Measurements from ENCODE around the gene G0S2.

Gene G0S2

DNA sequence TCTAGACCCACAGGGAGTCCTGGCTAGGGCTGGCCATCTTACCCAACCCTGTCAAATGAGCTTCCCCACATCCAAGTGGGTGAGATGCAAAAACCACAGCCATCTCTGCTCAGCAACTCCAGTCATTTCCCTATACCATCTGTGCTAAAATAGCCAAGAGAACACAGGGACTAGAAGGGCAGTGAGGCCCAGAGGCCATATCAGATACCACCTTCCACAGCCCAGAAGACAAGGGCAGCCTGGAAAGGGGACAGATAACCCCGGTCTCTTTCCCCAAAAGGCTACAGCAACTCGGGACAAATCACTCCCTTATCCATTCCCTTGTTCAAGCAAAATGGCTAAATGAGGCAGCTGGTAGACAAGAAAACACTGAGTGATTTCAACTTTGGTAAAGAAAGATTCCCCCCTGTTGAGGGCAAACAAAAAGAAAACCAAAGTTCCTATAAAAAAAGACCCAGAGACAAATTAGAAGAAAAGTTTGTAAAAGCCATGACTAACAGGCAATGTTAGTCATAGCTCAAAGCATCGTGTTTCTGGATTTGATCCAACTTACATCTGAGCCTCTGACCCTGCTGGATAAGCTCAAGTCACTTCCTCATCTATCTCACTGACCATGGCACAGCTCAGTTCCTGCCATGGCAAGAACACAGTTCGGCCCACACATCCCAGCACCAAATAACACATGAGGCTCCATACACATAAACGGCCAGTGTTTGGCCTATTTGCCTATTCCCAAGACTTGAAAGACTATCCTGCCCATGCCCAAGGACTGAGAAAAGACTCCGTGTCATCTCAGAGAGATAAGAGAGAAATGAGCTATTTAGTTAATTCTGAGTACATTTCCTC is 26.1 kb upstream of the G0S2 start:
- DNase-seq = no peak

DNA sequence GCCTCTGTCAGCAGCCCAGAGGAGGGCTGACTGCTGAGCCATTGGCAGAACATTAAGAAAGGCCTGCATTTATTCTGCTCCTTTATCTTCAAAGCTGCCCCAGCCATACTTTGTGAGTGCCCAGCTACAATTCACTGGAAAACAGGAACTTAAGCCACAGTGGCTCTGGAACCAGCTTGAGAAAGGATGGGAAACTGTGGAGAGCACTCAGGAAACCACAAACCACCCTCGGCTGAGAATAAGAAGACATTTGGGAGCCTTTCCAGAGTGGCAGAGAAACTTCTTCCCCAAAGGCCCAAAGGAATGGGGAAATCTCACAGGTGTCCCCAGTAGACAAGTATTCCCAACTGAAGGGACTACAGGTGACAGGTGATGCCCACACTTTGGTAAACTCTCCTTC is 24.8 kb upstream of the G0S2 start:
- no peak for DNase-seq

DNA sequence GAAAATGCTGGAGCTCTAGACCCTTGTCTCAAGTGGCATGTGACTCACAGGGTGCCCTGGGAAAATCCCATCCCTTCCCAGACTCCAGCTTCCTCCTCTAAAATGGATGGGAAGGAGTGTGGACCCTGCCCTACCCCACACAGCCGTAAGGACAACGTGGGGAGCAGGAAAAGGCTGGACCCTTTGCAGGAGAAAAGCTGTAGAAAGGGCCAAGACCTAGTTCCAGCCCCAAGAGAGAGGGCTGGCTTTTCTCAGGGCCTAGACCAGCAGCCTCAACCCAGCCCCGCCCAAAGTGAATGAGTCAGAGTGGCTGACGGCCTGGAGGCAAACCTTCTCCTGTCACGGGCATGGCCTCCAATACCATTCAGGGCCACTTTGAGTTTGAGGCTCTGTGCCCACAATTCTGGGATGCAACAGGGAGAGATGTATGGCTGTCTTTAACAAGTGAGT is 24.0 kb upstream of the G0S2 start:
- DNase-seq = no peak

GRCh38 chr1:209652121-209652735 is 23.0 kb upstream of the G0S2 start, which contains the start of gene LAMB3:
TSS of gene LAMB3 (minus strand) at chr1:209652425. CDS start at chr1:209650944, 1,481 bp downstream.
- no peak for DNase-seq

DNA sequence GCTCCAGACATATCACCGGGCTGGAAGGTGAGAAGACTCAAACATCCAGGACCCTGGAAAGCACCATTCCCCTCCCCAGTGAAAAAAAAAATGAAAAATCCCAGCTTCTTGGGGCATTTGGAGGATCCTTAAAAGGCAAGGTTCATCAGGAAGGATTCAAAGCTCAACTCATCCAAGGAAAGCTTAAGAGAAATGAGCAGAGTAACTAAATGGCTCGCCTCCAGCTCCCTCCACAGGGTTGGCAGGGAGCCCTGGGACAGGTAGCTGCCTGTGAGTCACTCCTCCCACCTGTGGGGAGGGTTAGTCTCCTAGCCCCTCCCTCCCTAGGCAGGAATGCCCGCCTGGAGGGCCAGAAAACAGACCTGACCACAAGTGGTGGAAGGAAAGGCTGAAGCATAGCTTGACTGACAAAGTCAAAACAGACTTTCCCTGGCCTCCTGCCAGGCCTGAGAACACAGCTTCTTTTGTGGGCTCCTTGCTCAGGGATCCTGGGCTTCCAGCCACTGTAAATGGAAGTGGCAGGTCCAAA is 22.3 kb upstream of the G0S2 start:
- DNase-seq = peak; percentile 71

- DNase-seq = no peak
Observed at GRCh38 chr1:209653915-209654351, 21.3 kb upstream of the G0S2 start.

- DNase-seq = no peak
Observed at GRCh38 chr1:209655411-209656231, 19.6 kb upstream of the G0S2 start.

DNA sequence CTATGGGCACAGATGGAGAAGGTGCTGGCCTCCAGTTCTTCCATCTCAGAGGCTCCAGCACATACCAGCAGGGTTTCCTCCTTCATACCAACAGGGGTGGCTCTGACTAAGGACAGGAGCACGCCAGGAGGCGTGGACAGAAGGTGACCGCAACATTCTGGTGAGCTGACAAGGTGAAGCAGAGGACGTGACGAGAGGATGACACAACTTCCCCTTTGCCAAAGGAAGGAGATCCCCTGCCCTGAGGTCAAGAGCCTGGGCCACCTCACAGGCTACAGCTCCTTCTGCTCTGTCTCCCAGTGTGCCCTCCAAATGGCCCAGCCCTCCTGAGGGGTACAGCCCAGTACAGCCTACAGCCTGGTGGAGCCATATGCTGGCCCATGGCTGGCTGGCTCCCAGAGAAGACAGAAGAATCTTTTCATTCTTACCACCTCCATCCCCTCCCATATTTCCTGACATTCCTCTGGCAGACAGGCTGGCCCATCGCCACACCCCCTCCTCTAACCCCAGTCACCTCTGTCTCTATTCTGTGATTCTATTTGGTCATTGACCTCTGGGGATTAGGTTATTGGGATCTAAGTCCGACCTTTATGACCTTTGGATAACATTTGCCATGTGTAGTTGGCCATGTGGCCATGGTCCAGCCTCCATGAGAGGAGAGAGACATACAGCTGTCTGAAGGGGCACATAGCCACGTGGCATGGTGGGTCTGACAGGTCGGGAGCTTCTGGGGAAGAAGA is 17.9 kb upstream of the G0S2 start:
- DNase-seq = no peak

DNA sequence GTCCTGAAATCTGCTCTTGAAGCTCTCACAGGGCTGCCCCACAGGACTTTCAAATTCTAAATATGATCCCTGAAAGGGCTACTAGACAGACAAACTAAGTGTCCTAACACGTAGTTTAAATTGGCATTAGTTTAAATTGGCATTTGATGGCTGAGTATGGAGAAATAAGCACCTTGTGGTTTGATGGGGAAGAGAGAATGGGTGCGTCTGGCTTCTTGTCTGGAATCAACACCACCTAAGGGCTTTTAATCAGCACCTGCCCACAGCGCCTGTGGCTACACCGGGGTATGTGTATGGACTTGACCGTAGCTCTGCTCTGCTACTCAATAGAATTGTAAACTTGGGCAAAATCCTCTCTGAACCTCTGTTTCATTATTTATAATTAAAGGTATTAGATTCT is 17.3 kb upstream of the G0S2 start:
- no peak for DNase-seq

DNA sequence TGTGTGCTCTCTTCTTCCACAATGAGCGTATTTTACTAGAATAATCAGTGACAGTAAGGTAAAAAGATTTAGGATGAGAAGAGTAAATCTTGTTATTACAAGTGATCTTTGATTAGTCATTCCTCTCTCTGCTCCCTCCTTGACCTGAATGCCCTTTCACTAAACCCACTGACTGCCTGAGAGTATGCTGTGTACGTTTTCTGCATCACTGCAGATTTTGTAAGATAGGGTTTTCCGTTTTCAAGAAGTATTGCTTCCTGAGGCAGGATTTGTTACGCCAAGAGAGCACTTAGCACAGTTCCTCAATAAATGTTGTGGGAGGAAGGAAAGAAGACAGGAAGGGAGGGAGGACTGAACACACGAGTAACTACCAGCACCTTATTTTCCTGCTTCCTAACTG is 15.3 kb upstream of the G0S2 start:
- DNase-seq = no peak

GRCh38 chr1:209661071-209661470 is 14.1 kb upstream of the G0S2 start:
- DNase-seq = no peak

DNA sequence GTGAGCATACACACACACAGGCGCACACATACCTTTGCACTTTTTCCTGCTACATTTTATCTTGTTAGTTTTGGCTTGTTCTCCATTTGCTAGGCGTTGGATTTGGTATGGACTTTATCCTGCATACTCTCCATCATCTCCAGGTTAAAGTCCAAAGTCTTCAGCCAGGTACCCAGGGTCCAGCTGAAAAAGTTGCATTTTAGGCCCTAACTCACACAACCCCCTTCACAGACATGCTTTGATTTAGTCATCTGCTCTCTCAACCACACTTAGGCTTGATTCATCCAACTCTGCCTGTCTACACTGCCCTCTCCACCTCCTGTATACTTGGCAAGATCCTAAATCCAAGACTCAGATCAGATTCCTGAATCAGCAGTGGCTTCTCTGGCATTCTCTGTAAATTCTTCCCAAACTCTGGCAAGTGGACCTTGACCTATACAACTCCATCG is 12.3 kb upstream of the G0S2 start:
- no peak for DNase-seq

- no peak for DNase-seq
Observed at GRCh38 chr1:209667103-209667502, 8.1 kb upstream of the G0S2 start.

DNA sequence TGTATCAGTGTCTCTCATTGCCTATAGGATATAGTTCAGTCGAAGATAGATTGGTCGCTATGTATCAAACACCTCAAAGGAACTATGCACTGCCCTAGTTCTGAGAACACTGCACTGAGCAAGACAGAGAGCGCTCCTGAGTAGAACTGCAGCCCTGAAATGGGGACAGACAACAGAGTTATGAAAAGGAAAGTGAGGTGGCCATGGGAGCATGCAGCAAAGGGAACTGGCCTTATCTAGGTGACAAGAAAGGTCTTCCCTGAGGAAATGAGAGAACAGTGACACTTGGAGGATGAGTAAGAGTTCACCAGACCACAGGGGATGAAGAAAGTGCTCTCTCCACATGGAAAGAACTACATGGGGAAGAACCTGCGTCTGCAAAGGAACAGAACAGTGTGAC is 7.5 kb upstream of the G0S2 start:
- no peak for DNase-seq

- no peak for DNase-seq
Observed at GRCh38 chr1:209670441-209671082, 4.7 kb upstream of the G0S2 start.

- DNase-seq = no peak
Observed at GRCh38 chr1:209672705-209673630, 2.2 kb upstream of the G0S2 start.

- DNase-seq = no peak
Observed at GRCh38 chr1:209673631-209674417, 1.4 kb upstream of the G0S2 start.

DNA sequence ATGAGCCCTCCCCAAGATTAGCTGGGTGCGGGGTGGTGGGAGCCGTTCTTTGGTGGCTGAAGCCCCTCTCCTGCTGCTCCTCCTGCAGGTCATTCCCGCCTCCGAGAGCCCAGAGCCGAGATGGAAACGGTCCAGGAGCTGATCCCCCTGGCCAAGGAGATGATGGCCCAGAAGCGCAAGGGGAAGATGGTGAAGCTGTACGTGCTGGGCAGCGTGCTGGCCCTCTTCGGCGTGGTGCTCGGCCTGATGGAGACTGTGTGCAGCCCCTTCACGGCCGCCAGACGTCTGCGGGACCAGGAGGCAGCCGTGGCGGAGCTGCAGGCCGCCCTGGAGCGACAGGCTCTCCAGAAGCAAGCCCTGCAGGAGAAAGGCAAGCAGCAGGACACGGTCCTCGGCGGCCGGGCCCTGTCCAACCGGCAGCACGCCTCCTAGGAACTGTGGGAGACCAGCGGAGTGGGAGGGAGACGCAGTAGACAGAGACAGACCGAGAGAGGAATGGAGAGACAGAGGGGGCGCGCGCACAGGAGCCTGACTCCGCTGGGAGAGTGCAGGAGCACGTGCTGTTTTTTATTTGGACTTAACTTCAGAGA is 448 bp downstream of the G0S2 start:
- no peak for DNase-seq

GRCh38 chr1:209678981-209679539 is 3.8 kb downstream of the G0S2 start:
- no peak for DNase-seq
